DOHH2 (cell line): ENCODE measurements around the gene TINAGL1.

Source experiments
- EZH2phosphoT487 ChIP-seq: fragments of 200-600 bp; sonication (generic); IDR thresholded peaks from 2 replicates; pipeline ENCODE4 v1.6.1; 2017; ENCODE audit warnings: borderline replicate concordance, mild to moderate bottlenecking, antibody characterized with exemption, low read length, moderate library complexity, mixed read lengths
- TF ChIP-seq, protein P1 (sequence below): fragments of 200-600 bp; sonication (generic); IDR thresholded peaks from one replicate; pipeline ENCODE4 v1.5.1; 2014; ENCODE audit warnings: antibody characterized with exemption, mild to moderate bottlenecking, low read depth, low read length; ENCODE audit not compliant: poor library complexity, severe bottlenecking

DNA sequence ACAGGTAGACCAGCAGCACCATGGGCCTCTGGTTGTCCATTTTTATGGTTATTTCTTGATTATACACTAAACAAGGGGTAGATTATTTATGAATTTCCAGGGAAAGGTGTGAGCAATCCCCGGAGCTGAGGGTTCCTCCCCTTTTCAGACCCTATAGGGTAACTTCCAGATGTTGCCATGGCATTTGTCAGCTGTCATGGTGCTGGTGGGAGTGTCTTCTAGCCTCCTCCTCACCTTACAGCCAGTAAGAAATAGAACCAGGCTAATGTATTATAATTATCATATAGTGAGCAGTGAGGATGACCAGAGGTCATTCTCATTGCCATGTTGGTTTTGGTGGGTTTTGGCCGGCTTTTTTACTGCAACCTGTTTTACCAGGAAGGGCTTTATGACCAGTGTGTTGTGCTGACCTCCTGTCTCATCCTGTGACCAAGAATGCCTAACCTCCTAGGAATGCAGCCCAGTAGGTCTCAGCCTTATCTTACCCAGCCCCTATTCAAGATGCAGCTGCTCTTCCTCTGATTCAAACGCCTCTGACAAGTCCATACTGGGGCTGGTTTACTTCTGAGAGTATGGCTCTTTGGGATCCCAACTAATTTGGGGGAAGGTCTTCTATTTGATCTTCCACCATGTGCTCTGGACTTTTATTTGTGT lies 13.5 kb upstream of the TINAGL1 start:
- TF ChIP-seq, protein P1, sequence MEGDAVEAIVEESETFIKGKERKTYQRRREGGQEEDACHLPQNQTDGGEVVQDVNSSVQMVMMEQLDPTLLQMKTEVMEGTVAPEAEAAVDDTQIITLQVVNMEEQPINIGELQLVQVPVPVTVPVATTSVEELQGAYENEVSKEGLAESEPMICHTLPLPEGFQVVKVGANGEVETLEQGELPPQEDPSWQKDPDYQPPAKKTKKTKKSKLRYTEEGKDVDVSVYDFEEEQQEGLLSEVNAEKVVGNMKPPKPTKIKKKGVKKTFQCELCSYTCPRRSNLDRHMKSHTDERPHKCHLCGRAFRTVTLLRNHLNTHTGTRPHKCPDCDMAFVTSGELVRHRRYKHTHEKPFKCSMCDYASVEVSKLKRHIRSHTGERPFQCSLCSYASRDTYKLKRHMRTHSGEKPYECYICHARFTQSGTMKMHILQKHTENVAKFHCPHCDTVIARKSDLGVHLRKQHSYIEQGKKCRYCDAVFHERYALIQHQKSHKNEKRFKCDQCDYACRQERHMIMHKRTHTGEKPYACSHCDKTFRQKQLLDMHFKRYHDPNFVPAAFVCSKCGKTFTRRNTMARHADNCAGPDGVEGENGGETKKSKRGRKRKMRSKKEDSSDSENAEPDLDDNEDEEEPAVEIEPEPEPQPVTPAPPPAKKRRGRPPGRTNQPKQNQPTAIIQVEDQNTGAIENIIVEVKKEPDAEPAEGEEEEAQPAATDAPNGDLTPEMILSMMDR, result no peak
- TF ChIP-seq EZH2phosphoT487, result no peak
